Measurements from ENCODE around the gene CDV3. TPM values are rescaled to one million over a fixed set of nuclear protein-coding genes. Genes with fewer than 3 reads are reported as not detected.

Gene CDV3
- total RNA-seq: 155 and 201 TPM in 2 replicates

GRCh38 chr3:133573629-133574194, at the start of gene CDV3:
Gene CDV3, plus strand, starts transcription at chr3:133573686. Its CDS starts 359 bp downstream, at chr3:133574045.

Small RNA genes within 50 kb of the gene (small RNA-seq; reads per million reads assigned to genes)
- gene AC022296.2 (not detected), gene RF00438 (not detected)

Other genes starting within 250 kb of the CDV3 start
- gene BFSP2, start 173.6 kb upstream of the CDV3 start, total RNA-seq: not detected in 2 replicates
- 39.2 and 59.0 TPM in 2 replicates for gene TOPBP1, start 88.3 kb downstream of the CDV3 start, total RNA-seq
- gene TF, start 172.7 kb downstream of the CDV3 start, total RNA-seq: under 0.01 and 0.19 TPM in 2 replicates
- 56.2 and 68.4 TPM in 2 replicates for gene SRPRB, start 232.1 kb downstream of the CDV3 start, total RNA-seq